HCT116 (cell line): ENCODE measurements around the gene FAM98B. TPM values are rescaled to one million over a fixed set of nuclear protein-coding genes. Genes with fewer than 3 reads are reported as not detected.

ENCODE experiments used
- ATAC-seq: fragments of 200-7000 bp; cut with Tn5 transposase; 2 replicates; pipeline ENCODE4 v1.9.1; 2020; ENCODE audit warnings: mild to moderate bottlenecking, moderate library complexity
- BruUV-seq: library from RNA; stranded (reverse); fragments of 400-500 nt; replicated peaks from 2 replicates; lab custom pipeline; 2021; lab: Mats Ljungman, UMichigan
- CTCF ChIA-PET: fragments of 300-600 bp; sonication (Branson Sonifier 250); formaldehyde crosslinking; loops from one replicate; lab custom pipeline; 2021; ENCODE audit warnings: antibody characterized with exemption; lab: Charles Lee
- POLR2A ChIA-PET: fragments of 300-600, 350-600 bp; sonication (Branson Sonifier 250); formaldehyde crosslinking; loops from one replicate; lab custom pipeline; 2021; ENCODE audit warnings: antibody characterized with exemption; lab: Charles Lee
- RAD21 ChIA-PET, 2 experiments: fragments of 300-600 bp; sonication (Branson Sonifier 250); formaldehyde crosslinking; loops; one replicate each; lab custom pipeline; 2023; ENCODE audit warnings: low total read pairs in 2 of 2; ENCODE audit not compliant: uncharacterized antibody in 2 of 2, unreplicated experiment in 2 of 2, low non-redundant PET in 1 of 2; lab: Charles Lee
- DNase-seq: peaks from one replicate; pipeline ENCODE4 v3.0.0-alpha.2; 2010; ENCODE audit warnings: low read depth, low spot score
- H2AFZ ChIP-seq: fragments of 200-600 bp; shearing (Covaris generic), sonication (generic); 2 replicates; pipeline ENCODE4 v1.6.1; 2017; ENCODE audit warnings: low read depth, mixed run types, mixed read lengths, antibody characterized with exemption, low read length; ENCODE audit not compliant: poor library complexity, severe bottlenecking
- H3K27ac ChIP-seq: 2 replicates; pipeline ENCODE4 v1.5.1; 2012; ENCODE audit warnings: low read depth, low read length
- H3K27me3 ChIP-seq: fragments of 200-600 bp; sonication (generic); 2 replicates; pipeline ENCODE4 v1.6.1; 2016; ENCODE audit warnings: mixed run types, low read length, mixed read lengths; ENCODE audit not compliant: insufficient read depth
- H3K36me3 ChIP-seq, 2 experiments: fragments of 200-500 bp in 1 of 2; fragments of 200-600 bp in 1 of 2; sonication (Bioruptor generic) in 1 of 2; sonication (generic) in 1 of 2; 2 replicates each; pipeline versions ENCODE4 v1.5.1 to v1.6.1; 2014 to 2016; ENCODE audit warnings: low read length in 2 of 2, inconsistent platforms in 1 of 2, mixed read lengths in 1 of 2, mixed run types in 1 of 2; ENCODE audit not compliant: insufficient read depth in 2 of 2, control insufficient read depth in 1 of 2
- H3K4me1 ChIP-seq, 2 experiments: fragments of 200-600 bp in 1 of 2; sonication (generic) in 1 of 2; 2 replicates each; pipeline versions ENCODE4 v1.5.1 to v1.6.1; 2012 to 2017; ENCODE audit warnings: low read length in 2 of 2, inconsistent platforms in 1 of 2, mild to moderate bottlenecking in 1 of 2, mixed read lengths in 1 of 2, mixed run types in 1 of 2, moderate library complexity in 1 of 2; ENCODE audit not compliant: insufficient read depth in 2 of 2, control insufficient read depth in 1 of 2
- H3K4me2 ChIP-seq: fragments of 200-600 bp; sonication (generic); 2 replicates; pipeline ENCODE4 v1.6.1; 2017; ENCODE audit warnings: mixed run types, low read length, mixed read lengths
- H3K4me3 ChIP-seq, 2 experiments: fragments of 200-600 bp in 1 of 2; sonication (generic) in 1 of 2; replicated peaks in 1 of 2; 2 replicates each; pipeline ENCODE4 v1.5.1; 2011 to 2016; ENCODE audit warnings: low read length in 2 of 2, control low read depth in 1 of 2, low read depth in 1 of 2, mild to moderate bottlenecking in 1 of 2, mixed read lengths in 1 of 2, mixed run types in 1 of 2
- H3K79me2 ChIP-seq: fragments of 200-600 bp; sonication (generic); 2 replicates; pipeline ENCODE4 v1.6.1; 2017; ENCODE audit warnings: mild to moderate bottlenecking, mixed run types, low read length, moderate library complexity, mixed read lengths; ENCODE audit not compliant: insufficient read depth
- H3K9ac ChIP-seq: fragments of 200-600 bp; sonication (generic); 2 replicates; pipeline ENCODE4 v1.6.1; 2016; ENCODE audit warnings: low read length, mixed read lengths
- H3K9me2 ChIP-seq: fragments of 200-600 bp; sonication (generic), shearing (Covaris generic); 2 replicates; pipeline ENCODE4 v1.6.1; 2017; ENCODE audit warnings: mixed run types, mild to moderate bottlenecking, moderate library complexity; ENCODE audit not compliant: insufficient read depth
- H3K9me3 ChIP-seq, 2 experiments: fragments of 200-500 bp in 1 of 2; fragments of 200-600 bp in 1 of 2; sonication (Bioruptor generic) in 1 of 2; sonication (generic) in 1 of 2; 2 replicates each; pipeline ENCODE4 v1.6.1; 2014 to 2017; ENCODE audit warnings: low read length in 2 of 2, mixed read lengths in 2 of 2, inconsistent platforms in 1 of 2, low read depth in 1 of 2, mild to moderate bottlenecking in 1 of 2, mixed run types in 1 of 2, moderate library complexity in 1 of 2; ENCODE audit not compliant: control insufficient read depth in 1 of 2, insufficient read depth in 1 of 2
- H4K20me1 ChIP-seq: fragments of 200-600 bp; sonication (generic), shearing (Covaris generic); 2 replicates; pipeline ENCODE4 v1.6.1; 2017; ENCODE audit warnings: mixed run types, mild to moderate bottlenecking, moderate library complexity; ENCODE audit not compliant: insufficient read depth
- CEBPB ChIP-seq: IDR thresholded peaks from 2 replicates; pipeline ENCODE4 v1.6.1; 2012; ENCODE audit warnings: low read depth
- EGR1 ChIP-seq: IDR thresholded peaks from 2 replicates; pipeline ENCODE4 v1.6.1; 2012; ENCODE audit warnings: low read depth
- ELF1 ChIP-seq: IDR thresholded peaks from 2 replicates; pipeline ENCODE4 v1.6.1; 2012; ENCODE audit warnings: low read depth, borderline replicate concordance
- JUND ChIP-seq: IDR thresholded peaks from 2 replicates; pipeline ENCODE4 v1.6.1; 2012
- POLR2A ChIP-seq: IDR thresholded peaks from 2 replicates; pipeline ENCODE4 v1.7.0; 2011; ENCODE audit warnings: borderline replicate concordance; ENCODE audit not compliant: insufficient read depth, insufficient read length; ENCODE audit errors: extremely low read depth
- POLR2AphosphoS5 ChIP-seq: IDR thresholded peaks from 2 replicates; pipeline ENCODE4 v1.6.1; 2011; ENCODE audit warnings: mild to moderate bottlenecking, low read depth, low read length, moderate library complexity
- RAD21 ChIP-seq: IDR thresholded peaks from 2 replicates; pipeline ENCODE4 v1.6.1; 2012; ENCODE audit warnings: low read depth, mild to moderate bottlenecking
- SIN3A ChIP-seq: IDR thresholded peaks from 2 replicates; pipeline ENCODE4 v1.6.1; 2012; ENCODE audit warnings: low read depth
- YY1 ChIP-seq: IDR thresholded peaks from 2 replicates; pipeline ENCODE4 v1.6.1; 2011; ENCODE audit warnings: low read length, low read depth, moderate library complexity, mild to moderate bottlenecking; ENCODE audit not compliant: insufficient replicate concordance; ENCODE audit errors: extremely low read depth
- ZFX ChIP-seq: fragments of 450-650 bp; IDR thresholded peaks from 2 replicates; pipeline ENCODE4 v1.6.1; 2017
- intact Hi-C: fragments of 100-400 bp; cut with micrococcal nuclease; formaldehyde crosslinking; loops from 2 replicates; pipeline ENCODE4 v1.10.0; 2022
- total RNA-seq: library from RNA; stranded (reverse); gene quantifications from one replicate; pipeline ENCODE4 v1.2.1, GENCODE V29; 2021; ENCODE audit not compliant: unreplicated experiment
- TF ChIP-seq, protein P1 (sequence below), 3 experiments: fragments of 200-600 bp in 1 of 3; sonication (generic) in 1 of 3; IDR thresholded peaks in 2 of 3; conservative IDR thresholded peaks in 1 of 3; 2 replicates each; pipeline ENCODE4 v1.5.1; 2012 to 2017; ENCODE audit warnings: low read depth in 2 of 3, low read length in 2 of 3, antibody characterized with exemption in 1 of 3, borderline replicate concordance in 1 of 3, control low read depth in 1 of 3, mild to moderate bottlenecking in 1 of 3, mixed read lengths in 1 of 3, mixed run types in 1 of 3, moderate library complexity in 1 of 3; ENCODE audit not compliant: insufficient read depth in 1 of 3
- TF ChIP-seq, protein P2 (sequence below): IDR thresholded peaks from 2 replicates; pipeline ENCODE4 v1.6.1; 2012

FAM98B gene
- total RNA-seq, 1 experiment from 2014 or later: 44.3 TPM

GRCh38 chr15:38440353-38441129, 13.4 kb upstream of the FAM98B start:
- no peaks in the 10 kb centered on the region for H3K36me3 ChIP-seq
- ATAC-seq: peak; percentile 91
- H3K9me3 ChIP-seq: no peaks in the 10 kb centered on the region
- no peaks in the 10 kb centered on the region for H3K79me2 ChIP-seq
- H3K4me1 ChIP-seq: peaks cover 0 to 5% of the 10 kb centered on the region in 2 experiments; a peak in 1 of 4 replicates
- POLR2A ChIA-PET: interaction anchor here (1.2 to 1.3 kb wide), 2 partner anchors 13 to 250 kb away, joined by 3 to 5 read pairs; partner anchors contain the start of gene FAM98B
- H4K20me1 ChIP-seq: no peaks in the 10 kb centered on the region
- DNase-seq: peak; percentile 47
- peak overlapping the region; percentile 85 for H2AFZ ChIP-seq
- H3K27me3 ChIP-seq: no peaks in the 10 kb centered on the region
- no peak overlapping the region for H3K4me3 ChIP-seq
- TF ChIP-seq POLR2AphosphoS5 (no peak), YY1 (no peak), EGR1 (no peak), JUND (no peak), CEBPB (no peak), SIN3A (no peak), ELF1 (no peak), POLR2A (no peak), ZFX (no peak), RAD21 (peak; percentile 72)
- TF ChIP-seq, protein P1, sequence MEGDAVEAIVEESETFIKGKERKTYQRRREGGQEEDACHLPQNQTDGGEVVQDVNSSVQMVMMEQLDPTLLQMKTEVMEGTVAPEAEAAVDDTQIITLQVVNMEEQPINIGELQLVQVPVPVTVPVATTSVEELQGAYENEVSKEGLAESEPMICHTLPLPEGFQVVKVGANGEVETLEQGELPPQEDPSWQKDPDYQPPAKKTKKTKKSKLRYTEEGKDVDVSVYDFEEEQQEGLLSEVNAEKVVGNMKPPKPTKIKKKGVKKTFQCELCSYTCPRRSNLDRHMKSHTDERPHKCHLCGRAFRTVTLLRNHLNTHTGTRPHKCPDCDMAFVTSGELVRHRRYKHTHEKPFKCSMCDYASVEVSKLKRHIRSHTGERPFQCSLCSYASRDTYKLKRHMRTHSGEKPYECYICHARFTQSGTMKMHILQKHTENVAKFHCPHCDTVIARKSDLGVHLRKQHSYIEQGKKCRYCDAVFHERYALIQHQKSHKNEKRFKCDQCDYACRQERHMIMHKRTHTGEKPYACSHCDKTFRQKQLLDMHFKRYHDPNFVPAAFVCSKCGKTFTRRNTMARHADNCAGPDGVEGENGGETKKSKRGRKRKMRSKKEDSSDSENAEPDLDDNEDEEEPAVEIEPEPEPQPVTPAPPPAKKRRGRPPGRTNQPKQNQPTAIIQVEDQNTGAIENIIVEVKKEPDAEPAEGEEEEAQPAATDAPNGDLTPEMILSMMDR (IDR thresholded peaks at IDR 0.05 in 2 of 3, conservative IDR thresholded peaks at IDR 0.05 in 1 of 3; ENCODE audit: borderline replicate concordance in 1 of 3, insufficient read depth in 1 of 3, low read depth in 2 of 3, low read length in 2 of 3): peak; percentile 48 to 97 (median 94); a peak in 5 of 6 replicates
- TF ChIP-seq, protein P2, sequence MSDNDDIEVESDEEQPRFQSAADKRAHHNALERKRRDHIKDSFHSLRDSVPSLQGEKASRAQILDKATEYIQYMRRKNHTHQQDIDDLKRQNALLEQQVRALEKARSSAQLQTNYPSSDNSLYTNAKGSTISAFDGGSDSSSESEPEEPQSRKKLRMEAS: no peak
- CTCF ChIA-PET: interaction anchor here (0.6 to 3.6 kb wide), 37 partner anchors 8 to 444 kb away, joined by 3 to 55 read pairs (median 5); partner anchors contain the start of gene FAM98B
- no peak overlapping the region for H3K9ac ChIP-seq
- RAD21 ChIA-PET: interaction anchor here (0.7 to 2.1 kb wide), 11 partner anchors 13 to 446 kb away, joined by 3 to 8 read pairs (median 4); partner anchors contain the start of gene FAM98B (in 1 of the 2)
- no peak overlapping the region for H3K27ac ChIP-seq
- H3K9me2 ChIP-seq: no peaks in the 10 kb centered on the region
- peak overlapping the region; percentile 48 for H3K4me2 ChIP-seq
- intact Hi-C loops: loop anchor here (1.0 kb wide), 1 partner anchor 243 kb away; no protein-coding TSS in a partner anchor
- no TSS peak for BruUV-seq
